Skeletal muscle tissue (tissue), 4 donors: ENCODE measurements around the gene CCDC120. TPM values are rescaled to one million over a fixed set of nuclear protein-coding genes. Genes with fewer than 3 reads are reported as not detected.

ENCODE experiments used
- H3K27ac ChIP-seq: one replicate; pipeline ENCODE4 v1.7.0; 2013; ENCODE audit warnings: mild to moderate bottlenecking, low read depth, low read length, inconsistent platforms
- H3K27me3 ChIP-seq, 3 donors: one replicate each; pipeline ENCODE4 v1.7.0; 2013; ENCODE audit warnings: low read length in 3 of 3; ENCODE audit not compliant: control insufficient read depth in 3 of 3, insufficient read depth in 3 of 3
- H3K36me3 ChIP-seq, 3 donors: one replicate each; pipeline ENCODE4 v1.7.0; 2013; ENCODE audit warnings: low read length in 3 of 3; ENCODE audit not compliant: control insufficient read depth in 3 of 3, insufficient read depth in 3 of 3
- H3K4me1 ChIP-seq, 3 donors: one replicate each; pipeline ENCODE4 v1.7.0; 2013; ENCODE audit warnings: low read length in 3 of 3, mild to moderate bottlenecking in 3 of 3; ENCODE audit not compliant: control insufficient read depth in 3 of 3, insufficient read depth in 3 of 3
- H3K4me3 ChIP-seq, 3 donors: one replicate each; pipeline ENCODE4 v1.7.0; 2013; ENCODE audit warnings: low read length in 3 of 3
- H3K9ac ChIP-seq, 3 donors: one replicate each; pipeline ENCODE4 v1.7.0; 2013; ENCODE audit warnings: low read length in 3 of 3, mild to moderate bottlenecking in 3 of 3, moderate library complexity in 2 of 3, low read depth in 1 of 3
- H3K9me3 ChIP-seq, 3 donors: one replicate each; pipeline ENCODE4 v1.7.0; 2013; ENCODE audit warnings: low read length in 3 of 3; ENCODE audit not compliant: control insufficient read depth in 3 of 3
- total RNA-seq: library from RNA; depleted of rRNA; stranded (reverse); fragments of >200 nt; gene quantifications from one replicate; pipeline ENCODE4 v1.2.3, GENCODE V29; 2014
- donor health status: Osteomylitis.

CCDC120 gene
- total RNA-seq, 1 donor from 2014 or later: 0.52 TPM

GRCh38 chrX:49070988-49071387 lies 12.2 kb downstream of the CCDC120 start:
- Histone ChIP-seq H3K4me1 (peaks cover 14 to 24% (median 20%) of the 10 kb centered on the region in 3 donors), H3K27ac (no peak overlapping the region), H3K9me3 (no peaks in the 10 kb centered on the region), H3K4me3 (no peak overlapping the region), H3K36me3 (peaks cover 6 to 8% (median 7%) of the 10 kb centered on the region in 3 donors), H3K27me3 (no peaks in the 10 kb centered on the region), H3K9ac (no peak overlapping the region)

GRCh38 chrX:49071877-49072711 lies 13.3 kb downstream of the CCDC120 start:
- Histone ChIP-seq H3K9ac (peak overlapping the region in 1 of 3 donors; percentile 25), H3K36me3 (peaks cover 15 to 17% (median 16%) of the 10 kb centered on the region in 3 donors)

GRCh38 chrX:49072712-49073095 lies 13.9 kb downstream of the CCDC120 start:
- no peak overlapping the region for H3K27ac ChIP-seq
- H3K4me1 ChIP-seq: peaks cover 14 to 27% (median 20%) of the 10 kb centered on the region in 3 donors
- H3K4me3 ChIP-seq: peak overlapping the region in 2 of 3 donors; percentile 18 to 78
- peak overlapping the region in 1 of 3 donors; percentile 25 for H3K9ac ChIP-seq
- H3K36me3 ChIP-seq: peaks cover 15 to 22% (median 22%) of the 10 kb centered on the region in 3 donors
- no peaks in the 10 kb centered on the region for H3K9me3 ChIP-seq
- no peaks in the 10 kb centered on the region for H3K27me3 ChIP-seq

More at GRCh38 chrX:49071877-49072711, 13.3 kb downstream of the CCDC120 start:
- H3K27ac ChIP-seq: no peak overlapping the region
- H3K27me3 ChIP-seq: no peaks in the 10 kb centered on the region
- H3K4me1 ChIP-seq: peaks cover 14 to 24% (median 20%) of the 10 kb centered on the region in 3 donors
- peak overlapping the region; percentile 18 to 78 (median 45) for H3K4me3 ChIP-seq
- H3K9me3 ChIP-seq: no peaks in the 10 kb centered on the region

- Histone ChIP-seq H3K36me3 (peaks cover 15 to 24% (median 22%) of the 10 kb centered on the region in 3 donors), H3K27ac (peak within 1 kb of the TSS; percentile 82), H3K27me3 (no peaks in the 10 kb centered on the region), H3K4me3 (peak within 1 kb of the TSS; percentile 68 to 78 (median 77)), H3K4me1 (peaks cover 20 to 37% (median 26%) of the 10 kb centered on the region in 3 donors), H3K9ac (peak within 1 kb of the TSS; percentile 66 to 70 (median 68)), H3K9me3 (no peaks in the 10 kb centered on the region)
These were observed 15.1 kb downstream of the CCDC120 start, which contains the start of gene PRAF2 for GRCh38 chrX:49073601-49074575. TSS of gene PRAF2 (minus strand) at chrX:49074002. CDS start at chrX:49073987, 15 bp downstream.

GRCh38 chrX:49075347-49075746 lies 16.5 kb downstream of the CCDC120 start:
- H3K9me3 ChIP-seq: no peaks in the 10 kb centered on the region
- no peak overlapping the region for H3K4me3 ChIP-seq
- H3K27me3 ChIP-seq: no peaks in the 10 kb centered on the region
- peaks cover 15 to 24% (median 22%) of the 10 kb centered on the region in 3 donors for H3K36me3 ChIP-seq
- H3K4me1 ChIP-seq: peaks cover 21 to 38% (median 26%) of the 10 kb centered on the region in 3 donors
- peak overlapping the region; percentile 82 for H3K27ac ChIP-seq
- H3K9ac ChIP-seq: no peak overlapping the region

- H3K9me3 ChIP-seq: no peaks in the 10 kb centered on the region
- no peak overlapping the region for H3K4me3 ChIP-seq
- no peaks in the 10 kb centered on the region for H3K27me3 ChIP-seq
- peaks cover 15 to 24% (median 22%) of the 10 kb centered on the region in 3 donors for H3K36me3 ChIP-seq
- no peak overlapping the region for H3K9ac ChIP-seq
- H3K4me1 ChIP-seq: peaks cover 17 to 27% (median 23%) of the 10 kb centered on the region in 3 donors
- no peak overlapping the region for H3K27ac ChIP-seq
These were observed 19.1 kb downstream of the CCDC120 start for GRCh38 chrX:49077941-49078340.

- Histone ChIP-seq H3K4me3 (peak within 1 kb of the TSS; percentile 81), H3K27ac (peak within 1 kb of the TSS; percentile 97), H3K4me1 (peaks cover 8 to 17% (median 10%) of the 10 kb centered on the region in 3 donors), H3K9me3 (no peaks in the 10 kb centered on the region), H3K9ac (peak within 1 kb of the TSS; percentile 92 to 93 (median 92)), H3K36me3 (peaks cover 14 to 24% (median 22%) of the 10 kb centered on the region in 3 donors), H3K27me3 (no peaks in the 10 kb centered on the region)
These were observed 21.0 kb downstream of the CCDC120 start, which contains the start of gene WDR45 for GRCh38 chrX:49079489-49080428. TSS of gene WDR45 (minus strand) at chrX:49079887. CDS start at chrX:49078095, 1,792 bp downstream.

- H3K36me3 ChIP-seq: peaks cover 0 to 6% (median 2%) of the 10 kb centered on the region in 3 donors
- H3K4me3 ChIP-seq: no peak overlapping the region
- H3K27ac ChIP-seq: no peak overlapping the region
- no peak overlapping the region for H3K9ac ChIP-seq
- no peaks in the 10 kb centered on the region for H3K27me3 ChIP-seq
- no peaks in the 10 kb centered on the region for H3K9me3 ChIP-seq
- peaks cover 6 to 14% (median 7%) of the 10 kb centered on the region in 3 donors for H3K4me1 ChIP-seq
These were observed 23.6 kb downstream of the CCDC120 start for GRCh38 chrX:49082271-49082871.
